ENCODE measurements around the gene PLEKHN1.
"Not testable (repeated sequence)": the region's sequence is repeated elsewhere in the genome, so short reads cannot be mapped to it uniquely, and the experiment has no call there.

The PLEKHN1 gene

DNA sequence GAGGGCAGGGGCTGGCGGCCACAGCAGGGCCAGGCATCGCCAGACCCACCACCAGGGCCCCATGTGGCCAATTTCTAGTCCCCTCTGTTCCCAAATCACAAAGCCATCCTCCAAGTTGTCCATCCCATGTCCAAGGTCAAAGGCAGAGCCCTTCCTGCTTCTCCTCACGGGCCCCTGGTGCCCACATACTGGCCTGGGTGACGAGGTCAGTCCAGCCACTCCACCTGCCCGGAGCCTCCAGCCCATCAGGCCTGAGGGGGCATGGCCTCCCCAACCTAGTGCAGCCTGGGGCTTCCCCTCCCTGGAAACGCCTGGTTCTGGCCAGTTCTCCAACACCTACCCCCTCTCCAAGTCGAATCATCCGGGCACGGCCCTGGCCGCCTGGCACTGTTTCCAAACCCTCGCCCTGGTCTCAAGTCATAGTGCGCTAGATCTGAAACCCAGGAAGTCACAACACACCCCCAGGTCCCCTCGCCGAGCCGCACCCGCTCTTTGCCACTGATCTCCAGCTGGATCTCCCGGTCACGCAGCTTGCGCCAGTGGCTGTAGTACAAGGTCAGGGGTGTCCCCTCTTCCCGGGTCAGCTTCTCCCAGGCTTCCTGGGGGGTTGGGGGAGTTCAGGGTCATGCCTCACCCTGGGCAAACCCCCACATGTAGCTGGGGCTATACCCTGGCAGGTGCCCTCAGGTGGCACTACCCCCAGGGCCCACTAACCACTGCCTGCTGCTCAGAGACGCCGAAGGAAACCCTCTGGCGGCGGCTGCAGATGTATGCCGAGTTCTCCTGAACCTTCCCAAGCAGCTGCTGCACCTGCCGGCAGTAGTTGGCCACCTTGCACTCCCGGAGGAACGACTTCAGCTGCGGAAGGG, 20.4 kb upstream of the PLEKHN1 start:
- DNase-seq (no peak), ATAC-seq (no peak)
- Mint-ChIP-seq H3K27me3 (peaks cover 15% of the 10 kb centered on the region), H3K9me3 (no peaks in the 10 kb centered on the region), H3K4me1 (peaks cover 19% of the 10 kb centered on the region), H3K27ac (no peak overlapping the region), H3K4me3 (no peak overlapping the region)

DNA sequence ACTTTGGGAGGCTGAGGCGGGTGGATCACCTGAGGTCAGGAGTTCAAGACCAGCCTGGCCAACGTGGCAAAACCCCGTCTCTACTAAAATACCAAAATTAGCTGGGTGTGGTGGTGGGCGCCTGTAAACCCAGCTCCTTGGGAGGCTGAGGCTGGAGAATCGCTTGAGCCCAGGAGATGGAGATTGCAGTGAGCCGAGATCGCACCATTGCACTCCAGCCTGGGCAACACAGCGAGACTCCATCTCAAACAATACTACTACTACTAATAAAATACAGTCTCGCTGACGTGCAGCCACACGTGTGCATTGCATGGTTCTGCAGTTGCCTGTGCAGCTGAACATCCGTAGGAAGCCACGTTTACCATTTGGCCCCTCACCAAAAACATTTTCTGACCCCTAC, 19.5 kb upstream of the PLEKHN1 start:
- H3K4me1 Mint-ChIP-seq = peaks cover 12% of the 10 kb centered on the region
- H3K4me3 Mint-ChIP-seq, ATAC-seq, H3K27ac Mint-ChIP-seq, DNase-seq, H3K9me3 Mint-ChIP-seq, H3K27me3 Mint-ChIP-seq: not testable (repeated sequence)

DNA sequence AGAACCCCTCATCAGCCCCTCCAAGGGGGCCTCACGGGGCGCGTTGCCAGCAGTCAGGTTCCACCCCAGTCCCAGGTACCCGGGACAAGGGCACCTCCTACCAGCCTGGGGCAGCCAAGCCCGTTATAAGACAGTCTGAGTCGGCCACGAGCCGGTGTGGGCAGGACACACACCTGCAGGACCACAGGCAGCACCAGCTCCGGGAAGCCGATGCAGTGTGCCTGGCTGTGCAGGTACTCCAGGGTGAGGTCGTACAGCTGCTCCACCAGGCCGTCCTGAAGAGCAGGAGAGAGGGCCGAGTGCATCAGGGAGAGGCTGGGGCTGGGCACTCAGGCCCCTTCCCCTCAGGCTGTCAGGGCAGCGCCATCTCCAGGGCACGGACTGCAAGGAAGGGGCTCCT, 18.3 kb upstream of the PLEKHN1 start:
- H3K27ac Mint-ChIP-seq = no peak overlapping the region
- no peak overlapping the region for H3K4me3 Mint-ChIP-seq
- no peak for ATAC-seq
- H3K4me1 Mint-ChIP-seq = peaks cover 11% of the 10 kb centered on the region
- H3K9me3 Mint-ChIP-seq = no peaks in the 10 kb centered on the region
- no peak for DNase-seq
- H3K27me3 Mint-ChIP-seq = peaks cover 5% of the 10 kb centered on the region

DNA sequence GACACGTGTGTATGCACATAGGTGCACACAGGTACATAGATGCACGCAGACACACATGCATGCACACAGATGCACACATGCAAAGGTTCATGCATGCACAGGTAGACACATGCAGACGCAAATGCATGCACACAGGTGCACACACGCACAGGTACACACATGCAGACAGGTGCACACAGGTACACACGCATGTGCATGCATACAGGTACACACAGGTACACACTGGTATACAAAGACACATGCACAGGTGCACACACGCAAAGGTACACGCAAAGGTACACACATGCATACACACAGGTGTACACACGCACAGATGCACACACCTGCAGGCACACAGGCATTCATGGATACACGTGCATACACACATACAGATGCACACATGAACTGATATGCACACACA, 16.0 kb upstream of the PLEKHN1 start:
- H3K4me1 Mint-ChIP-seq = peaks cover 11% of the 10 kb centered on the region

DNA sequence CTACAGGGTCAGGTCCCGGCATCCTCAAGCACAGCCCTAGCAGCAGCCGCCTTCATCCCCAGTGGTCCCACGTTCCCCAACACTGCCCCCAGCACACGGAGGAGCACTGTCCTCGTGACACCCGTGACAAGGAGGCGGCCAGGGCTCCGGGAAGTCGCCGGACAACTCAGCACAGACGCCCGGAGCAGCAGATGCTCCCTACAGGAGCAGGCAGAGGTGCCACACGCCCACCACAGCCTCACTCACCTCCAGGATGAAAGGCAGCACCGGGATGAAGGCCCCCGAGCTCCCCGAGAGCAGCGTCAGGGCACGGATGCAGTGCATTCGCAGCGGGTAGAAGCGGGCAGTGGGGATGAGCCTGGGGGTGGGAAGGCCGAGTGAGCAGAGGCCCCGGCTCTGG, 15.4 kb upstream of the PLEKHN1 start:
- peaks cover 6% of the 10 kb centered on the region for H3K4me1 Mint-ChIP-seq
- H3K27ac Mint-ChIP-seq = no peak overlapping the region
- no peak overlapping the region for H3K4me3 Mint-ChIP-seq
- H3K9me3 Mint-ChIP-seq = no peaks in the 10 kb centered on the region
- DNase-seq (no peak), ATAC-seq (no peak)
- no peaks in the 10 kb centered on the region for H3K27me3 Mint-ChIP-seq

More for the DNA sequence above, 16.0 kb upstream of the PLEKHN1 start:
- Mint-ChIP-seq H3K27me3 (no peaks in the 10 kb centered on the region), H3K4me3 (no peak overlapping the region), H3K9me3 (no peaks in the 10 kb centered on the region), H3K27ac (no peak overlapping the region)
- DNase-seq = no peak
- ATAC-seq = no peak

DNA sequence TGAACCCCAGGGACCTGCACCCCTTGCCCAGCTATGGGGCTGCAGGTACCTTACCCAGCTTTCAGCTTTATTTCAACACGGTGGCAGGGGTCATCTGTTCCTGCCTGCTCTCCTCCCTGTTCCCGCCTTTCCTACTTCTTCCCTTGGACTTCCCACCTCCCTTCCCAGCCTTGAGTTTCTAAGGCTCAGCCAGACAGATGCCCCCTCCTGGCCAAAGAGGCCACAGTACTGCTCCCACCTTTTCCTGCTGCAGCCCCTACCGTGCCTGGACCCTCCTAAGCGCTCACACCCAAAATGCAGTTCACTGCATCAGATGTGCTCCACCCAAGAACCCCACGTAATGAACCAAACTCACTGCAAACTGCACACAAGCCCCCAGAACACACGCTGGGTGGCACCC, 14.9 kb upstream of the PLEKHN1 start:
- no peak for ATAC-seq
- Mint-ChIP-seq H3K4me3 (no peak overlapping the region), H3K4me1 (peaks cover 6% of the 10 kb centered on the region), H3K27ac (no peak overlapping the region), H3K9me3 (no peaks in the 10 kb centered on the region), H3K27me3 (no peaks in the 10 kb centered on the region)
- no peak for DNase-seq

DNA sequence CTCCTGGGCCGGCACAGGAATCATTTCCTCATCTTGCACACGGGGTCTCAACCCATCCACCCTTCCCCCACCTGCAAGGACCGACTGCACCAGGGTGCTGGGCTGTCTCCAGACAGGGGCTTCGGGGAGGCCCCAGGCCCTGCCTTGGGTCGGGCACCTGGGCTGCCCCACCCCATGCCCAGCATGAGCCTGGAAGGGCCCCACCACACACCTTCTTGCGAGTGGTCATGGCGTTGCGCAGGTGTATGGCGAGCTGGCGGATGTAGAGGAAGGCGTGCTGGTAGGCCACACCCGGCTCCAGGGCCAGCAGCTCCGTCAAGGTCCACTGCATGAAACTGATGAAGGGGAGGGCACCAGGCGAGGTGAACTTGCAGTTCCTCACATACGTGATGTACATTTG, 14.1 kb upstream of the PLEKHN1 start:
- Mint-ChIP-seq H3K9me3 (no peaks in the 10 kb centered on the region), H3K27me3 (no peaks in the 10 kb centered on the region), H3K4me3 (no peak overlapping the region), H3K4me1 (peaks cover 14% of the 10 kb centered on the region), H3K27ac (no peak overlapping the region)
- no peak for DNase-seq
- ATAC-seq = no peak

DNA sequence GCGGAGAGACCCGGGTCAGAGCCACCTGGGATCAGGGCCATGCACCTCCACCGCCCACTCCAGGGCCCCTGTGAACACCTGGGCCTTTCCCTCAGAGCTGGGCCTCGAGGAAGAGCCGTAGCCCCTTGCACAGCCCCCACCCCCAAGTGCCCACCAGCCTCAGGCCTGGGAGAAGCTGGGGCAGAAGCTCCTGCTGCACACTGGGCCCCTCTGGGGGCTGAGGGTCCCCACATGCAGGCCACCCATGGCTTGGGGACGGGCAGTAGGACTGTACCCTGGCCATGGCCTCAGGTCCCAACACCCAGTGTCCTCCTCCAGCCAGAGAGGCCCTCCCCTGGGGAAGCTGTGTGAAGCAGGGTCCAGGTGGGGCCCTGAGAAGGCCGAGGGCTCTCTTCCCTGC, 13.7 kb upstream of the PLEKHN1 start:
- no peaks in the 10 kb centered on the region for H3K9me3 Mint-ChIP-seq
- H3K27ac Mint-ChIP-seq = no peak overlapping the region
- no peaks in the 10 kb centered on the region for H3K27me3 Mint-ChIP-seq
- no peak for ATAC-seq
- no peak for DNase-seq
- H3K4me1 Mint-ChIP-seq = peaks cover 18% of the 10 kb centered on the region
- H3K4me3 Mint-ChIP-seq = no peak overlapping the region

DNA sequence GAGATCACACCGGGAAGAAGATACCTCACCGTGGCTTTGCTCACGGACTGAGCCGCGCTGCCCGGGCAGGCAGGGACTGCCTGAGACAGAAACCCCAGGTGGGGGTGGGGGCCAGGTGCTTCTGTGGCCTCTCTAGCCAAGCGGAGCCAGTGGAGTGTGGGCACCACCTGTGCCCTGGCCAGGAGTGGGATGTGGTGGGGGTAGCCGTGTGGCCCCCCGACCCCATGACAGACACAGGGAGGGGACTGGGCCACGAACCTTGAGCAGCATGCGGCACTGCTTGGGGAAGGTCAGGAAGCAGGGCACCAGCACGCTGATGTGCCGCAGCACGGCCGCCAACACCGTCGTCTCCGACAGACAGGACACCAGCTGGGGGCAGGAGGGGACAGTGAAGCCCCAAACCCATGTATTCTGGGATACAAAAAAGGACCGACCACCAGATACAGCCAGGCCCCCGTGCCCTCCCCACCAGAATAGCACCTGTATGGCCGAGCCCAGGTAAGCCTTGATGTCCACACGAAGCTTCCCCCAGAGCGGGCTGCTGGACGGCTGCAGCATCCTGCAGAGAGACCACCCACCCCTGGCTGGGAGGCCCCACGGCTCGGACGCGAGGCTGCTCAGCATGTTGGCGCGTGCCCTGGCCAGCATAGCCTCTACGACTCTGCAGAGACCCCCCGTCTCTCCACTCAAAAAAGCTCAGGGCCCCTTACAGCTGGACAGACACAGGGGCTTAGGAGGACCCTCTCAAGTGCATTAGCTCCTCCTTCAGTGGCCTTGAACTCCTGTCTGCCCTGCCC, 12.6 kb upstream of the PLEKHN1 start:
- no peak overlapping the region for H3K4me3 Mint-ChIP-seq
- H3K27me3 Mint-ChIP-seq = no peaks in the 10 kb centered on the region
- ATAC-seq (no peak), DNase-seq (no peak)
- H3K27ac Mint-ChIP-seq = no peak overlapping the region
- peaks cover 29% of the 10 kb centered on the region for H3K4me1 Mint-ChIP-seq
- no peaks in the 10 kb centered on the region for H3K9me3 Mint-ChIP-seq

DNA sequence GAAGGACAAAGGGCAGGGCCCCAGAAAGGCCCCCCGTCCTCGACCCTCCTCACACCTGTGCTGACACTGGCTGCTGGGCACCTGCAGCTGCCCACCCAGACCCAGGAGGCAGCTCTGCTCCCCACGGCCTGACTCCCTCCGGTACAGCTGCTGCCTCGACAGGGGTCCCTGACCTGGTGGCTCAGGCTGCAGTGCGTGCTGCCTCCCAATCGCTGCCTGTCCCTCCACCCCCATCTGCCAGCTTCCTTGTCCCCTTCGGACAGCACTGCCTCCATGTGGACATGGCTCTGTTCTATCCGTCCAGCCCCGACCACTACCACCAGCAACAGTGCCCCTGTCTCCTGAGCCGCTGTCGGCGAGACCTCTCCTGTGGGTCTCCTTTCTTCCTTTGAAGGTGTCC, 11.4 kb upstream of the PLEKHN1 start:
- no peak overlapping the region for H3K4me3 Mint-ChIP-seq
- H3K9me3 Mint-ChIP-seq = no peaks in the 10 kb centered on the region
- no peaks in the 10 kb centered on the region for H3K27me3 Mint-ChIP-seq
- no peak for DNase-seq
- ATAC-seq = no peak
- H3K4me1 Mint-ChIP-seq = peaks cover 30% of the 10 kb centered on the region
- no peak overlapping the region for H3K27ac Mint-ChIP-seq

DNA sequence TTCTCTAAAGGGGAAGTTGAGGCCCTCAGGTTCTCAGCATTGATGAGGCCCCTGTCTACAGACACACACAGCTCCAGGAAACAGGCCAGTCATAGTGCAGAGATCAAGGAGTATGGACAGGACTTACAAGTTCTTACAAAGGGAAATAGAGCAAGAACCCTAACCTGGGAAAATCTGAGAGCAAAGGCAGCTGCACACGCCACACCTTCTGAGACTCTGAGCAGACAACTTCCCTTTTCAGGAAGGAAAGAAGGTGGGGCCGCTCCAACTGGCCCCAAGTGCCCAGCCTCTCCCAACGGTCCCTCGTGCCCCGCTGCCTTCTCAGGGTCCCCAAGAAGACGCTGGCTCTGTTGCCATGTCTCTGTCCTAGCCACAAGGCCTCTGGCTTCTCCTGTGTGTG, 10.8 kb upstream of the PLEKHN1 start:
- ATAC-seq = no peak
- H3K4me1 Mint-ChIP-seq = peaks cover 30% of the 10 kb centered on the region
- no peak overlapping the region for H3K4me3 Mint-ChIP-seq
- DNase-seq = no peak
- H3K27ac Mint-ChIP-seq = no peak overlapping the region
- no peaks in the 10 kb centered on the region for H3K9me3 Mint-ChIP-seq
- H3K27me3 Mint-ChIP-seq = no peaks in the 10 kb centered on the region

DNA sequence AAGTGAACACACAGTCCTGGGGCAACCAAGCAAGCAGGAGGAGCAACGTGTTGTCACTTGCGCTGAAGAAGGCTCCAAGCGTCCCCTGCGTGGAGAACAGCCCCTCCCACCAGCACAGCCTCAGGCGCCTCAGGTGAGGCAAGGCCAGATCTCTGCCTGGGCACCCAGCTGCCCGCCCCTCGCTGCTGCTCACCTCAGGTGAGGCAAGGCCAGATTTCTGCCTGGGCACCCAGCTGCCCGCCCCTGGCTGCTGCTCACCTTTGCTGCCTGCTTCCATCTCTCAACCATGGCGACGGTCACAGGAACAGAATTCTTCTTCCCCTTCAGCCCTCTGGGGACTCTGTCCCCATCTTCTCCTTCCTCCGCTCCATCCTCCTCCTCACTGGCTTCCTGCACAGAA, 9.6 kb upstream of the PLEKHN1 start:
- Mint-ChIP-seq H3K4me1 (peaks cover 34% of the 10 kb centered on the region), H3K27ac (no peak overlapping the region), H3K9me3 (no peaks in the 10 kb centered on the region), H3K4me3 (no peak overlapping the region), H3K27me3 (no peaks in the 10 kb centered on the region)
- ATAC-seq (no peak), DNase-seq (no peak)

DNA sequence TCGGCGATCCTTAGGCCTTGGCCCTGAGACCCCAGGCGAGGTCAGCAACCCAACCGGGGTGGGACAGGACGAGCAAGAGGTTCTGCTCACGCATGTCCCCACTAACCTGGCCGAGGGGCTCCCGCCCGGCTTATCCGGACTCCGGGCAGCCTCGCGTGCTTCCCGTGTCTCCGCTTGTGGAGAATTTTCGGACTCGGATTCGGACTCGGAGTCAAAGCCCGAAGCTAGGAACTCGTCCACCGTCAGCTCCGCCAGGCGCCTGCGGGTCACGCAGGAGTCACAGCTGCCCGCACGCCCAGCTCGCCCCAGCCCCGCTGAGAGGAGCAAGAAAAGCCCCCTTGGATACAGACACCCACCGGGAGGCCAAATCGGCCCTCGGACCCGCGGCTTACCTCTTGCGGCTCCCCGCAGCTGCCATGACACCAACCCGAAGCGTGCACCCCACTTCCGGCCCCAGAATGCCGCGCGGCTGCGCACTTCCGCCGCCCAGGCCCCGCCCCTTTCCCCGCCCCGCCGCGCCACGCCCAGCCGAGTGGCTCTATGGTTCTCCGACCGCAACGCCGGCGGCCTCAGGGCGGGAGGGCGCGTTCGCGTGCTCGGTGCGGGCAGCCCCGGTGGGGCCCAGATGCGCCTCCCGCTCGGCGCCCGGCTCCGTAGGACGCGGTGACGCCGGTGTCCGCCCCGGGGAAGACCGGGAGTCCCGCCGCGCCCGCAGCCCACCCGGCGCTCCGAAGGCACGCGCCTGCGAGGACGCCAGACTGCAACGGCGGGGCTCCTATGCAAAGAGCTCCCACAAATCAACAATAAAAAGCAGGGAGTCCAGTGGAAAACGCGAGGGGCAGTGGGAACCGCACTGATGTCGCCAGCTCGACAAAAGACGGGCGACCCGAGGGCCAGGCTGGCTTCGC, 7.2 kb upstream of the PLEKHN1 start, which contains the start of gene NOC2L:
NOC2L (minus strand) TSS at position 434 of the 908 bp plus-strand sequence; CDS start at position 418, 16 bp downstream.
- ATAC-seq (peak; percentile 85), DNase-seq (peak; percentile 91 to 93)
- H3K27me3 Mint-ChIP-seq = no peaks in the 10 kb centered on the region
- H3K27ac Mint-ChIP-seq = peak within 1 kb of the TSS; percentile 89
- peak within 1 kb of the TSS; percentile 92 to 97 for H3K4me3 Mint-ChIP-seq
- H3K9me3 Mint-ChIP-seq = no peaks in the 10 kb centered on the region
- H3K4me1 Mint-ChIP-seq = peaks cover 36% of the 10 kb centered on the region

DNA sequence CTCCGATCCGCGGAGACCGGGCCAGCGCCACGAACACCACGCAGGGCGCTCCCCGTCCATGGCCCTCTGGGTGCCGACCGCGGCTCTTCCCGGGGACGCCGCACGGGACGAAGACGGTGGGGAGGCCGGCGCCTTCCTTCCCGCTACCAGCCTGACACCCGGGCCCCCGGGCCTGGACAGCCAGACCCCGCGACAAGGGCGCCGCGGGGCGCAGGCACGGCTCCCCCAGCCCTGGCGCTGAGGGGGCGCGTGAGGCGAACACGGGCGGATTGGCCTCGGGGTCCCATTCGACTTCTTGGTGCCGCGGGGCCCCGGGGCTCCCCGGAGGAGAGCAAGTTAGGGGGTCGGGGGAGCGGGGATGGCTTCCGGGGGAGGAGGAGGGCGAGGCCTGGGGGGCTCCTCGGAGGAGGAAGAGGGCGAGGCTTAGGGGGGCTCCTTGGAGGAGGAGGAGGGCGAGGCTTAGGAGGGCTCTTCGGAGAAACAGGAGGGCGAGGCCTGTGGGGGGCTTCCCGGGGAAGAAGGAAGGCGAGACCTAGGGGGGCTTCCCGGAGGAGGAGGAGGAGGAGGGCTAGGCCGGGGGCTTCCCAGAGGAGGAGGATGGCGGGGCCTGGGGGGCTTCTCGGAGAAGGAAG, 6.4 kb upstream of the PLEKHN1 start:
- Mint-ChIP-seq H3K4me1 (peaks cover 36% of the 10 kb centered on the region), H3K27ac (peak overlapping the region in 1 of 2 donors; percentile 88), H3K4me3 (peak overlapping the region; percentile 92 to 97), H3K9me3 (no peaks in the 10 kb centered on the region), H3K27me3 (no peaks in the 10 kb centered on the region)
- ATAC-seq (peak; percentile 19), DNase-seq (no peak)

All from stimulated activated naive CD8-positive, alpha-beta T cell treated with anti-CD3 and anti-CD28 coated beads, Interleukin-15, amount 100 ng/mL, for 72 hours (primary cell).